H1 (cell line): ENCODE data around the gene ENDOG. TPM values are rescaled to one million over a fixed set of nuclear protein-coding genes. Genes with fewer than 3 reads are reported as not detected.

Experiments used
- CTCF ChIA-PET: fragments of 300-600 bp; sonication (Branson Sonifier 250); formaldehyde crosslinking; loops from one replicate; lab custom pipeline; 2021; ENCODE audit not compliant: partially characterized antibody; lab: Charles Lee
- POLR2A ChIA-PET: fragments of 300-600 bp; sonication (Branson Sonifier 250); formaldehyde crosslinking; loops from one replicate; lab custom pipeline; 2021; ENCODE audit warnings: inconsistent platforms; ENCODE audit not compliant: partially characterized antibody; lab: Charles Lee
- DNase-seq, 2 experiments: peaks; one replicate each; pipeline versions ENCODE4 v3.0.0 to v3.0.0-alpha.2; 2010 to 2022; ENCODE audit warnings: low spot score in 2 of 2, low read depth in 1 of 2, mixed read lengths in 1 of 2
- FAIRE-seq: peaks from 2 replicates; lab custom pipeline; 2011; peaks lifted over from hg19 to GRCh38; lab: Jason Lieb, UNC
- H2AFZ ChIP-seq: 2 replicates; pipeline ENCODE4 v1.8.1; 2012; ENCODE audit warnings: low read length, inconsistent platforms
- H2AK5ac ChIP-seq: 2 replicates; pipeline ENCODE4 v1.6.1; 2013; ENCODE audit warnings: low read depth, low read length
- H2BK120ac ChIP-seq: replicated peaks from 2 replicates; pipeline ENCODE3; 2013; ENCODE audit warnings: low read depth, low read length, inconsistent platforms
- H2BK12ac ChIP-seq: 2 replicates; pipeline ENCODE4 v1.6.1; 2013; ENCODE audit warnings: low read depth, low read length
- H2BK15ac ChIP-seq: 2 replicates; pipeline ENCODE4 v1.6.1; 2013; ENCODE audit warnings: low read length
- H2BK20ac ChIP-seq: 2 replicates; pipeline ENCODE4 v1.6.1; 2013; ENCODE audit warnings: low read length
- H2BK5ac ChIP-seq: 2 replicates; pipeline ENCODE4 v1.6.1; 2013; ENCODE audit warnings: low read depth, low read length
- H3K14ac ChIP-seq: 2 replicates; pipeline ENCODE4 v1.6.1; 2013; ENCODE audit warnings: inconsistent platforms; ENCODE audit not compliant: insufficient read length
- H3K18ac ChIP-seq: 2 replicates; pipeline ENCODE4 v1.6.1; 2013; ENCODE audit warnings: low read length; ENCODE audit errors: extremely low read depth
- H3K23ac ChIP-seq: 2 replicates; pipeline ENCODE4 v1.6.1; 2013; ENCODE audit warnings: inconsistent platforms; ENCODE audit not compliant: insufficient read length
- H3K23me2 ChIP-seq: 2 replicates; pipeline ENCODE4 v1.6.1; 2013; ENCODE audit warnings: low read depth, low read length
- H3K27ac ChIP-seq: 2 replicates; pipeline ENCODE4 v1.6.1; 2011; ENCODE audit warnings: low read depth, low read length, inconsistent platforms
- H3K27me3 ChIP-seq, 4 experiments: replicated peaks in 1 of 4; 1 replicate in 1 of 4; 2 replicates in 3 of 4; pipeline versions ENCODE4 v1.6.1 to v1.8.1; 2011 to 2013; ENCODE audit warnings: low read length in 3 of 4, mild to moderate bottlenecking in 3 of 4, inconsistent platforms in 2 of 4, mixed read lengths in 2 of 4, moderate library complexity in 1 of 4; ENCODE audit not compliant: control insufficient read depth in 3 of 4, insufficient read depth in 3 of 4; ENCODE audit errors: extremely low read depth in 1 of 4
- H3K36me3 ChIP-seq, 4 experiments: 2 replicates each; pipeline versions ENCODE4 v1.6.1 to v1.8.1; 2011 to 2013; ENCODE audit warnings: mild to moderate bottlenecking in 4 of 4, low read length in 3 of 4, moderate library complexity in 2 of 4, control low read depth in 1 of 4, inconsistent platforms in 1 of 4; ENCODE audit not compliant: insufficient read depth in 4 of 4, control insufficient read depth in 2 of 4
- H3K4ac ChIP-seq: replicated peaks from 2 replicates; pipeline ENCODE3; 2013; ENCODE audit warnings: low read length, low read depth, mixed read lengths, inconsistent platforms; ENCODE audit not compliant: insufficient read length
- H3K4me1 ChIP-seq, 4 experiments: replicated peaks in 1 of 4; 1 replicate in 1 of 4; 2 replicates in 3 of 4; pipeline versions ENCODE4 v1.6.1 to v1.8.1; 2011 to 2013; ENCODE audit warnings: low read length in 3 of 4, inconsistent platforms in 2 of 4, mixed read lengths in 1 of 4; ENCODE audit not compliant: insufficient read depth in 4 of 4, control insufficient read depth in 3 of 4
- H3K4me2 ChIP-seq, 2 experiments: 2 replicates each; pipeline versions ENCODE4 v1.6.1 to v1.8.1; 2011 to 2013; ENCODE audit warnings: low read depth in 2 of 2, low read length in 2 of 2, control low read depth in 1 of 2, inconsistent platforms in 1 of 2, mild to moderate bottlenecking in 1 of 2; ENCODE audit not compliant: insufficient read depth in 1 of 2
- H3K4me3 ChIP-seq, 4 experiments: fragments of 200-600, 300-600 bp in 1 of 4; sonication (generic), shearing (Covaris generic), sonication (Bioruptor Twin) in 1 of 4; 2 replicates each; pipeline versions ENCODE4 v1.5.1 to v1.8.1; 2011 to 2016; ENCODE audit warnings: low read length in 4 of 4, low read depth in 3 of 4, control low read depth in 2 of 4, inconsistent platforms in 2 of 4, mild to moderate bottlenecking in 2 of 4, mixed read lengths in 1 of 4, moderate library complexity in 1 of 4; ENCODE audit not compliant: insufficient read depth in 2 of 4; ENCODE audit errors: extremely low read depth in 1 of 4
- H3K56ac ChIP-seq: replicated peaks from 2 replicates; pipeline ENCODE3; 2013; ENCODE audit warnings: low read depth, mild to moderate bottlenecking, mixed read lengths, low read length, inconsistent platforms; ENCODE audit not compliant: insufficient read length
- H3K79me1 ChIP-seq: 2 replicates; pipeline ENCODE4 v1.6.1; 2013; ENCODE audit warnings: low read depth, low read length, control low read depth
- H3K79me2 ChIP-seq, 2 experiments: 2 replicates each; pipeline versions ENCODE4 v1.6.1 to v1.8.1; 2012 to 2013; ENCODE audit warnings: low read length in 2 of 2, mild to moderate bottlenecking in 2 of 2, inconsistent platforms in 1 of 2; ENCODE audit not compliant: insufficient read depth in 2 of 2, control insufficient read depth in 1 of 2
- H3K9ac ChIP-seq, 4 experiments: replicated peaks in 1 of 4; 1 replicate in 1 of 4; 2 replicates in 3 of 4; pipeline versions ENCODE4 v1.6.1 to v1.8.1; 2011 to 2013; ENCODE audit warnings: low read depth in 3 of 4, low read length in 3 of 4, control low read depth in 2 of 4, mild to moderate bottlenecking in 2 of 4, moderate library complexity in 2 of 4, inconsistent platforms in 1 of 4; ENCODE audit errors: extremely low read depth in 1 of 4
- H3K9me3 ChIP-seq, 2 experiments: 2 replicates each; pipeline versions ENCODE4 v1.6.1 to v1.8.1; 2012 to 2013; ENCODE audit warnings: mild to moderate bottlenecking in 2 of 2, moderate library complexity in 2 of 2, control low read depth in 1 of 2, inconsistent platforms in 1 of 2, low read depth in 1 of 2, low read length in 1 of 2, mixed read lengths in 1 of 2; ENCODE audit not compliant: insufficient read depth in 2 of 2
- H4K20me1 ChIP-seq, 2 experiments: replicated peaks in 1 of 2; 2 replicates each; pipeline versions ENCODE3 to v1.8.1; 2011 to 2013; ENCODE audit warnings: inconsistent platforms in 2 of 2, low read length in 2 of 2, mild to moderate bottlenecking in 1 of 2; ENCODE audit not compliant: insufficient read depth in 2 of 2, control insufficient read depth in 1 of 2
- H4K5ac ChIP-seq: 2 replicates; pipeline ENCODE4 v1.6.1; 2013; ENCODE audit warnings: low read length, low read depth, mixed read lengths, inconsistent platforms; ENCODE audit not compliant: insufficient read length
- H4K8ac ChIP-seq: 2 replicates; pipeline ENCODE4 v1.8.0; 2013; ENCODE audit warnings: mild to moderate bottlenecking, moderate library complexity, low read length, inconsistent platforms; ENCODE audit not compliant: insufficient read depth; ENCODE audit errors: extremely low read depth
- H4K91ac ChIP-seq: replicated peaks from 2 replicates; pipeline ENCODE3; 2013; ENCODE audit warnings: low read length, mixed read lengths, inconsistent platforms; ENCODE audit not compliant: insufficient read length
- CBX8 ChIP-seq: fragments of 300-800, 300-1000 bp; sonication (generic); IDR thresholded peaks from 2 replicates; pipeline ENCODE4 v1.7.1; 2016; ENCODE audit warnings: low read depth, low read length, borderline replicate concordance
- SIN3A ChIP-seq, 2 experiments: IDR thresholded peaks in 1 of 2; conservative IDR thresholded peaks in 1 of 2; 2 replicates each; pipeline ENCODE4 v1.6.1; 2011 to 2012; ENCODE audit warnings: low read length in 2 of 2, improper control_type of control experiment in 1 of 2, low read depth in 1 of 2, mild to moderate bottlenecking in 1 of 2
- TEAD4 ChIP-seq: IDR thresholded peaks from 2 replicates; pipeline ENCODE4 v1.6.1; 2012; ENCODE audit warnings: low read depth, low read length, inconsistent platforms, mixed read lengths
- WGBS, 2 experiments: shearing (Covaris generic) in 1 of 2; methylation state at CpG; one replicate each; pipeline versions ENCODE4 v1.1.6 to v1.1.7; 2013 to 2015; ENCODE audit warnings: low lambda C conversion rate in 2 of 2, mixed read lengths in 2 of 2, inconsistent platforms in 1 of 2, low coverage in 1 of 2, missing lambda C conversion rate in 1 of 2; ENCODE audit not compliant: insufficient replicate concordance in 2 of 2, insufficient coverage in 1 of 2, insufficient read length in 1 of 2; ENCODE audit errors: extremely low coverage in 1 of 2, missing lambda C conversion rate in 1 of 2; 5-methylcytosine and 5-hydroxymethylcytosine counted together
- polyA plus RNA-seq, 7 experiments: library from polyadenylated mRNA; depleted of rRNA in 3 of 7; stranded (reverse) in 5 of 7; unstranded in 2 of 7; fragments of >200 nt in 5 of 7; fragments of 200-250 nt in 2 of 7; gene quantifications; 1 replicate in 5 of 7; 2 replicates in 1 of 7; 4 replicates in 1 of 7; pipeline versions ENCODE4 v1.2.1 to v1.2.3, GENCODE V29; 2011 to 2013; ENCODE audit warnings: missing spikeins in 2 of 7, mixed read lengths in 2 of 7
- total RNA-seq: library from RNA; stranded (reverse); fragmentation: NEBNext Ultra II Directional; extraction: Animal tissue kit (Norgen Biotek cat#: 25700); gene quantifications from 2 replicates; pipeline ENCODE4 v1.2.1, GENCODE V29; 2021

Gene ENDOG
- total and polyA plus RNA-seq, 2 of the 8 experiments (the other 6 are each of a cell fraction or from before 2014, with no cell fraction given), result 17.5 to 23.4 TPM

GRCh38 chr9:128800061-128800460 is 18.2 kb upstream of the ENDOG start:
- Histone ChIP-seq H2BK120ac (no peak overlapping the region), H2BK12ac (no peak overlapping the region), H3K4me2 (no peak overlapping the region), H3K4me3 (no peak overlapping the region), H2AK5ac (no peak overlapping the region), H3K14ac (no peak overlapping the region), H3K23ac (no peak overlapping the region), H3K23me2 (no peaks in the 10 kb centered on the region), H3K4me1 (no peaks in the 10 kb centered on the region), H3K79me1 (no peaks in the 10 kb centered on the region), H2BK20ac (no peak overlapping the region), H2BK5ac (no peak overlapping the region), H3K56ac (no peak overlapping the region), H3K9ac (no peak overlapping the region), H2BK15ac (no peak overlapping the region), H4K5ac (no peak overlapping the region), H3K18ac (no peak overlapping the region), H2AFZ (no peak overlapping the region), H3K4ac (no peak overlapping the region), H4K20me1 (no peaks in the 10 kb centered on the region), H3K27me3 (no peaks in the 10 kb centered on the region), H4K8ac (no peak overlapping the region), H3K36me3 (peaks cover 5 to 15% (median 9%) of the 10 kb centered on the region in 4 experiments; a peak in 7 of 8 replicates), H4K91ac (no peak overlapping the region), H3K27ac (no peak overlapping the region), H3K79me2 (no peaks in the 10 kb centered on the region), H3K9me3 (no peaks in the 10 kb centered on the region)
- DNase-seq (no peak), FAIRE-seq (no peak)
- TF ChIP-seq TEAD4 (no peak), CBX8 (no peak), SIN3A (conservative IDR thresholded peaks at IDR 0.05 in 1 of 2, IDR thresholded peaks at IDR 0.05 in 1 of 2; ENCODE audit: low read depth in 1 of 2, low read length in 2 of 2) (no peak)
- CTCF ChIA-PET, result no interaction called here
- POLR2A ChIA-PET, result interaction anchor here (1.2 to 1.3 kb wide), 2 partner anchors 48 to 116 kb away, joined by 3 read pairs; no protein-coding TSS in a partner anchor
- 89% methylated on average over 7 of the region's 7 CpGs; no CpG with 5 or more reads in 1 of the 2 experiments for WGBS, 2 experiments
